GM23338 (cell line): ENCODE results near the gene MAPK7. TPM values are rescaled to one million over a fixed set of nuclear protein-coding genes. Genes with fewer than 3 reads are reported as not detected.
A peak's percentile ranks its signal among the peaks of the same experiment; 100 is the strongest.

Experiments
- ATAC-seq: fragments of 200-7000 bp; cut with Tn5 transposase; 3 replicates; pipeline ENCODE4 v1.9.1; 2020
- DNase-seq: peaks from one replicate; pipeline ENCODE4 v3.0.0-alpha.2; 2015; ENCODE audit warnings: low spot score
- H2AFZ ChIP-seq: fragments of 200-600 bp; sonication (generic); 2 replicates; pipeline ENCODE4 v1.8.0; 2016; ENCODE audit warnings: antibody characterized with exemption, mild to moderate bottlenecking, moderate library complexity
- H3F3A ChIP-seq: fragments of 200-600 bp; sonication (generic); replicated peaks from 2 replicates; pipeline ENCODE4 v1.8.0; 2017; ENCODE audit warnings: antibody characterized with exemption, mixed run types, low read depth
- H3K27ac ChIP-seq: fragments of 200-600 bp; sonication (generic); 2 replicates; pipeline ENCODE4 v1.6.1; 2016; ENCODE audit warnings: low read depth
- H3K27me3 ChIP-seq: fragments of 200-600 bp; sonication (generic); 2 replicates; pipeline ENCODE4 v1.8.0; 2016; ENCODE audit warnings: mild to moderate bottlenecking, mixed run types, moderate library complexity; ENCODE audit not compliant: insufficient read depth
- H3K36me3 ChIP-seq: fragments of 200-600 bp; sonication (generic); 2 replicates; pipeline ENCODE4 v1.8.0; 2016; ENCODE audit warnings: mild to moderate bottlenecking; ENCODE audit not compliant: insufficient read depth
- H3K4me1 ChIP-seq: fragments of 200-600 bp; sonication (generic); 2 replicates; pipeline ENCODE4 v1.8.0; 2016; ENCODE audit warnings: mild to moderate bottlenecking, moderate library complexity; ENCODE audit not compliant: insufficient read depth
- H3K4me2 ChIP-seq: fragments of 200-600 bp; sonication (generic); 2 replicates; pipeline ENCODE4 v1.7.1; 2017; ENCODE audit warnings: mixed run types
- H3K4me3 ChIP-seq: fragments of 200-600 bp; sonication (generic); 2 replicates; pipeline ENCODE4 v1.6.1; 2016; ENCODE audit warnings: mixed run types
- H3K79me2 ChIP-seq: fragments of 200-600 bp; sonication (generic); replicated peaks from 2 replicates; pipeline ENCODE4 v1.8.0; 2017; ENCODE audit warnings: mild to moderate bottlenecking; ENCODE audit not compliant: insufficient read depth
- H3K9me2 ChIP-seq: fragments of 200-600 bp; sonication (generic); 2 replicates; pipeline ENCODE4 v1.8.0; 2017; ENCODE audit not compliant: insufficient read depth
- H4K20me1 ChIP-seq: fragments of 200-600 bp; sonication (generic); replicated peaks from 2 replicates; pipeline ENCODE4 v1.8.0; 2017; ENCODE audit warnings: mild to moderate bottlenecking; ENCODE audit not compliant: insufficient read depth
- H3K27ac Mint-ChIP-seq: 2 replicates; pipeline ENCODE4 v1.8.0; 2020; ENCODE audit warnings: inconsistent platforms, mild to moderate bottlenecking, moderate library complexity, mixed read lengths
- H3K27me3 Mint-ChIP-seq: 3 replicates; pipeline ENCODE4 v1.8.0; 2022; ENCODE audit warnings: low read depth, mild to moderate bottlenecking, moderate library complexity, mixed read lengths, inconsistent platforms; ENCODE audit not compliant: insufficient read depth, poor library complexity
- H3K36me3 Mint-ChIP-seq: 3 replicates; pipeline ENCODE4 v1.8.0; 2021; ENCODE audit warnings: low read depth, mild to moderate bottlenecking, inconsistent platforms, moderate library complexity, mixed read lengths
- H3K4me1 Mint-ChIP-seq: 3 replicates; pipeline ENCODE4 v1.8.0; 2020; ENCODE audit warnings: mild to moderate bottlenecking, inconsistent platforms, mixed read lengths
- H3K4me3 Mint-ChIP-seq: 3 replicates; pipeline ENCODE4 v1.8.0; 2021; ENCODE audit warnings: moderate library complexity, mild to moderate bottlenecking, inconsistent platforms, mixed read lengths
- H3K9me3 Mint-ChIP-seq: 3 replicates; pipeline ENCODE4 v1.8.0; 2020; ENCODE audit warnings: moderate library complexity, mild to moderate bottlenecking, inconsistent platforms, mixed read lengths
- CREB1 ChIP-seq: fragments of 250-450 bp; sonication (Bioruptor Pico); IDR thresholded peaks from 2 replicates; pipeline ENCODE4 v1.5.0; 2020; ENCODE audit warnings: low read depth, mild to moderate bottlenecking, moderate library complexity
- EZH2 ChIP-seq: fragments of 200-600 bp; sonication (generic); IDR thresholded peaks from one replicate; pipeline ENCODE4 v1.8.0; 2017; ENCODE audit warnings: antibody characterized with exemption, mild to moderate bottlenecking, low read depth; ENCODE audit not compliant: unreplicated experiment
- NANOG ChIP-seq: IDR thresholded peaks from 2 replicates; pipeline ENCODE4 v1.6.1; 2016; ENCODE audit warnings: antibody characterized with exemption, borderline replicate concordance
- POLR2AphosphoS5 ChIP-seq: IDR thresholded peaks from 2 replicates; pipeline ENCODE4 v1.6.1; 2016; ENCODE audit warnings: antibody characterized with exemption, low read depth
- ZNF114 ChIP-seq: fragments of 250-450 bp; sonication (Bioruptor Pico); IDR thresholded peaks from 2 replicates; pipeline ENCODE4 v1.5.0; 2020; ENCODE audit warnings: mild to moderate bottlenecking, moderate library complexity
- polyA plus RNA-seq: library from polyadenylated mRNA; unstranded; fragments of >200 nt; fragmentation: Nextera tagmentation; extraction: Ambion mirVana; gene quantifications from 2 replicates; pipeline ENCODE4 v1.2.1, GENCODE V29; 2016
- total RNA-seq: library from RNA; depleted of rRNA; stranded (reverse); fragments of >200 nt; shearing (Covaris generic); gene quantifications from 2 replicates; pipeline ENCODE4 v1.2.3, GENCODE V29; 2014
- TF ChIP-seq, protein P1 (sequence below): fragments of 250-450 bp; sonication (Bioruptor Pico); IDR thresholded peaks from 2 replicates; pipeline ENCODE4 v1.5.0; 2020; ENCODE audit warnings: mild to moderate bottlenecking, moderate library complexity
- TF ChIP-seq, protein P2 (sequence below), 2 experiments: fragments of 200-600 bp in 1 of 2; sonication (generic) in 1 of 2; conservative IDR thresholded peaks; 2 replicates each; pipeline versions ENCODE4 v1.5.1 to v1.6.1; 2016 to 2017; ENCODE audit warnings: antibody characterized with exemption in 2 of 2, low read depth in 2 of 2, mild to moderate bottlenecking in 2 of 2, moderate library complexity in 1 of 2
- TF ChIP-seq, protein P3 (sequence below): IDR thresholded peaks from one replicate; pipeline ENCODE4 v1.6.1; 2018; ENCODE audit warnings: antibody characterized with exemption; ENCODE audit not compliant: unreplicated experiment

The MAPK7 gene
- total and polyA plus RNA-seq, 2 experiments from 2014 or later, result 15.5 to 53.1 TPM

GRCh38 chr17:19341211-19341631 is 37.1 kb upstream of the MAPK7 start:
- Histone ChIP-seq H3K36me3 (no peaks in the 10 kb centered on the region), H4K20me1 (no peaks in the 10 kb centered on the region), H3K79me2 (no peaks in the 10 kb centered on the region), H3K9me2 (no peaks in the 10 kb centered on the region), H3K27me3 (no peaks in the 10 kb centered on the region), H3K4me2 (no peak overlapping the region), H2AFZ (no peak overlapping the region), H3K4me1 (peaks cover 27% of the 10 kb centered on the region), H3K4me3 (no peak overlapping the region), H3F3A (no peaks in the 10 kb centered on the region; the same call in 1 of the 2 replicates), H3K27ac (no peak overlapping the region; the same call in 1 of the 2 replicates)
- Mint-ChIP-seq H3K4me3 (no peak overlapping the region; the same call in 2 of the 3 replicates), H3K27ac (no peak overlapping the region), H3K36me3 (peaks cover 2% of the 10 kb centered on the region; the same call in 2 of the 3 replicates), H3K9me3 (no peaks in the 10 kb centered on the region), H3K27me3 (peaks cover 19% of the 10 kb centered on the region), H3K4me1 (peaks cover 42% of the 10 kb centered on the region)
- no peak for DNase-seq
- TF ChIP-seq, protein P1, sequence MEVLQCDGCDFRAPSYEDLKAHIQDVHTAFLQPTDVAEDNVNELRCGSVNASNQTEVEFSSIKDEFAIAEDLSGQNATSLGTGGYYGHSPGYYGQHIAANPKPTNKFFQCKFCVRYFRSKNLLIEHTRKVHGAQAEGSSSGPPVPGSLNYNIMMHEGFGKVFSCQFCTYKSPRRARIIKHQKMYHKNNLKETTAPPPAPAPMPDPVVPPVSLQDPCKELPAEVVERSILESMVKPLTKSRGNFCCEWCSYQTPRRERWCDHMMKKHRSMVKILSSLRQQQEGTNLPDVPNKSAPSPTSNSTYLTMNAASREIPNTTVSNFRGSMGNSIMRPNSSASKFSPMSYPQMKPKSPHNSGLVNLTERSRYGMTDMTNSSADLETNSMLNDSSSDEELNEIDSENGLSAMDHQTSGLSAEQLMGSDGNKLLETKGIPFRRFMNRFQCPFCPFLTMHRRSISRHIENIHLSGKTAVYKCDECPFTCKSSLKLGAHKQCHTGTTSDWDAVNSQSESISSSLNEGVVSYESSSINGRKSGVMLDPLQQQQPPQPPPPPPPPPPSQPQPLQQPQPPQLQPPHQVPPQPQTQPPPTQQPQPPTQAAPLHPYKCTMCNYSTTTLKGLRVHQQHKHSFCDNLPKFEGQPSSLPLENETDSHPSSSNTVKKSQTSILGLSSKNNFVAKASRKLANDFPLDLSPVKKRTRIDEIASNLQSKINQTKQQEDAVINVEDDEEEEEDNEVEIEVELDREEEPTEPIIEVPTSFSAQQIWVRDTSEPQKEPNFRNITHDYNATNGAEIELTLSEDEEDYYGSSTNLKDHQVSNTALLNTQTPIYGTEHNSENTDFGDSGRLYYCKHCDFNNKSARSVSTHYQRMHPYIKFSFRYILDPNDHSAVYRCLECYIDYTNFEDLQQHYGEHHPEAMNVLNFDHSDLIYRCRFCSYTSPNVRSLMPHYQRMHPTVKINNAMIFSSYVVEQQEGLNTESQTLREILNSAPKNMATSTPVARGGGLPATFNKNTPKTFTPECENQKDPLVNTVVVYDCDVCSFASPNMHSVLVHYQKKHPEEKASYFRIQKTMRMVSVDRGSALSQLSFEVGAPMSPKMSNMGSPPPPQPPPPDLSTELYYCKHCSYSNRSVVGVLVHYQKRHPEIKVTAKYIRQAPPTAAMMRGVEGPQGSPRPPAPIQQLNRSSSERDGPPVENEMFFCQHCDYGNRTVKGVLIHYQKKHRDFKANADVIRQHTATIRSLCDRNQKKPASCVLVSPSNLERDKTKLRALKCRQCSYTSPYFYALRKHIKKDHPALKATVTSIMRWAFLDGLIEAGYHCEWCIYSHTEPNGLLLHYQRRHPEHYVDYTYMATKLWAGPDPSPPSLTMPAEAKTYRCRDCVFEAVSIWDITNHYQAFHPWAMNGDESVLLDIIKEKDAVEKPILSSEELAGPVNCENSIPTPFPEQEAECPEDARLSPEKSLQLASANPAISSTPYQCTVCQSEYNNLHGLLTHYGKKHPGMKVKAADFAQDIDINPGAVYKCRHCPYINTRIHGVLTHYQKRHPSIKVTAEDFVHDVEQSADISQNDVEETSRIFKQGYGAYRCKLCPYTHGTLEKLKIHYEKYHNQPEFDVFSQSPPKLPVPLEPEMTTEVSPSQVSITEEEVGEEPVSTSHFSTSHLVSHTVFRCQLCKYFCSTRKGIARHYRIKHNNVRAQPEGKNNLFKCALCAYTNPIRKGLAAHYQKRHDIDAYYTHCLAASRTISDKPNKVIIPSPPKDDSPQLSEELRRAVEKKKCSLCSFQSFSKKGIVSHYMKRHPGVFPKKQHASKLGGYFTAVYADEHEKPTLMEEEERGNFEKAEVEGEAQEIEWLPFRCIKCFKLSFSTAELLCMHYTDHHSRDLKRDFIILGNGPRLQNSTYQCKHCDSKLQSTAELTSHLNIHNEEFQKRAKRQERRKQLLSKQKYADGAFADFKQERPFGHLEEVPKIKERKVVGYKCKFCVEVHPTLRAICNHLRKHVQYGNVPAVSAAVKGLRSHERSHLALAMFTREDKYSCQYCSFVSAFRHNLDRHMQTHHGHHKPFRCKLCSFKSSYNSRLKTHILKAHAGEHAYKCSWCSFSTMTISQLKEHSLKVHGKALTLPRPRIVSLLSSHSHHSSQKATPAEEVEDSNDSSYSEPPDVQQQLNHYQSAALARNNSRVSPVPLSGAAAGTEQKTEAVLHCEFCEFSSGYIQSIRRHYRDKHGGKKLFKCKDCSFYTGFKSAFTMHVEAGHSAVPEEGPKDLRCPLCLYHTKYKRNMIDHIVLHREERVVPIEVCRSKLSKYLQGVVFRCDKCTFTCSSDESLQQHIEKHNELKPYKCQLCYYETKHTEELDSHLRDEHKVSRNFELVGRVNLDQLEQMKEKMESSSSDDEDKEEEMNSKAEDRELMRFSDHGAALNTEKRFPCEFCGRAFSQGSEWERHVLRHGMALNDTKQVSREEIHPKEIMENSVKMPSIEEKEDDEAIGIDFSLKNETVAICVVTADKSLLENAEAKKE (CRISPR knock-in tag), result no peak
- TF ChIP-seq POLR2AphosphoS5 (peak; percentile 12; the same call in 1 of the 2 replicates), CREB1 (CRISPR knock-in tag) (no peak), NANOG (no peak), ZNF114 (CRISPR knock-in tag) (no peak), EZH2 (no peak)
- TF ChIP-seq, protein P2, sequence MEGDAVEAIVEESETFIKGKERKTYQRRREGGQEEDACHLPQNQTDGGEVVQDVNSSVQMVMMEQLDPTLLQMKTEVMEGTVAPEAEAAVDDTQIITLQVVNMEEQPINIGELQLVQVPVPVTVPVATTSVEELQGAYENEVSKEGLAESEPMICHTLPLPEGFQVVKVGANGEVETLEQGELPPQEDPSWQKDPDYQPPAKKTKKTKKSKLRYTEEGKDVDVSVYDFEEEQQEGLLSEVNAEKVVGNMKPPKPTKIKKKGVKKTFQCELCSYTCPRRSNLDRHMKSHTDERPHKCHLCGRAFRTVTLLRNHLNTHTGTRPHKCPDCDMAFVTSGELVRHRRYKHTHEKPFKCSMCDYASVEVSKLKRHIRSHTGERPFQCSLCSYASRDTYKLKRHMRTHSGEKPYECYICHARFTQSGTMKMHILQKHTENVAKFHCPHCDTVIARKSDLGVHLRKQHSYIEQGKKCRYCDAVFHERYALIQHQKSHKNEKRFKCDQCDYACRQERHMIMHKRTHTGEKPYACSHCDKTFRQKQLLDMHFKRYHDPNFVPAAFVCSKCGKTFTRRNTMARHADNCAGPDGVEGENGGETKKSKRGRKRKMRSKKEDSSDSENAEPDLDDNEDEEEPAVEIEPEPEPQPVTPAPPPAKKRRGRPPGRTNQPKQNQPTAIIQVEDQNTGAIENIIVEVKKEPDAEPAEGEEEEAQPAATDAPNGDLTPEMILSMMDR (conservative IDR thresholded peaks at IDR 0.05; ENCODE audit: low read depth in 2 of 2), result no peak
- TF ChIP-seq, protein P3, sequence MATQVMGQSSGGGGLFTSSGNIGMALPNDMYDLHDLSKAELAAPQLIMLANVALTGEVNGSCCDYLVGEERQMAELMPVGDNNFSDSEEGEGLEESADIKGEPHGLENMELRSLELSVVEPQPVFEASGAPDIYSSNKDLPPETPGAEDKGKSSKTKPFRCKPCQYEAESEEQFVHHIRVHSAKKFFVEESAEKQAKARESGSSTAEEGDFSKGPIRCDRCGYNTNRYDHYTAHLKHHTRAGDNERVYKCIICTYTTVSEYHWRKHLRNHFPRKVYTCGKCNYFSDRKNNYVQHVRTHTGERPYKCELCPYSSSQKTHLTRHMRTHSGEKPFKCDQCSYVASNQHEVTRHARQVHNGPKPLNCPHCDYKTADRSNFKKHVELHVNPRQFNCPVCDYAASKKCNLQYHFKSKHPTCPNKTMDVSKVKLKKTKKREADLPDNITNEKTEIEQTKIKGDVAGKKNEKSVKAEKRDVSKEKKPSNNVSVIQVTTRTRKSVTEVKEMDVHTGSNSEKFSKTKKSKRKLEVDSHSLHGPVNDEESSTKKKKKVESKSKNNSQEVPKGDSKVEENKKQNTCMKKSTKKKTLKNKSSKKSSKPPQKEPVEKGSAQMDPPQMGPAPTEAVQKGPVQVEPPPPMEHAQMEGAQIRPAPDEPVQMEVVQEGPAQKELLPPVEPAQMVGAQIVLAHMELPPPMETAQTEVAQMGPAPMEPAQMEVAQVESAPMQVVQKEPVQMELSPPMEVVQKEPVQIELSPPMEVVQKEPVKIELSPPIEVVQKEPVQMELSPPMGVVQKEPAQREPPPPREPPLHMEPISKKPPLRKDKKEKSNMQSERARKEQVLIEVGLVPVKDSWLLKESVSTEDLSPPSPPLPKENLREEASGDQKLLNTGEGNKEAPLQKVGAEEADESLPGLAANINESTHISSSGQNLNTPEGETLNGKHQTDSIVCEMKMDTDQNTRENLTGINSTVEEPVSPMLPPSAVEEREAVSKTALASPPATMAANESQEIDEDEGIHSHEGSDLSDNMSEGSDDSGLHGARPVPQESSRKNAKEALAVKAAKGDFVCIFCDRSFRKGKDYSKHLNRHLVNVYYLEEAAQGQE, result no peak
- no peak for ATAC-seq
